ENCODE data around the gene FZD4.
"Not testable (repeated sequence)": the region's sequence is repeated elsewhere in the genome, so short reads cannot be mapped to it uniquely, and the experiment has no call there.

FZD4 gene

DNA sequence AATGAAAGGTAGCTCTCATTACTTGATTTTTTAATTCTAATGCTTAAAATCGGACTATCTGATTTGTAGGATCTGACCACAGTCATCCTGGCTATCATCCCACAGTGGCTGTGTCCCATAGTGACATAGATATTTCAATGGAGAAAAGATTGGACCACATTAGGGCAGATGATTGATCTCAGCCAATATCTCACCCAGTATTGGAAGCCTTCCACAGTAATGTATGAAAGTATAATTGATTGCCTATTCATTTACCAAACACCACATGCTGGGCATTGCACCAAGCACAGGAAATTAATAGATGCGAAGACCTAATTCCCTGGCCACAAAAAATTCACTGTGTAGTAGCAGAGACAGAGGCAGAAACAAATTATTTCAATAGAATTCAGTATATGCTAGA is 37.6 kb downstream of the FZD4 start:
- no peaks in the 10 kb centered on the region for H3K9me3 ChIP-seq
- TF ChIP-seq CTCF (IDR thresholded peaks at IDR 0.05; ENCODE audit: low read depth, low read length), result no peak
- DNase-seq, result no peak
- H3K27me3 ChIP-seq, result no peaks in the 10 kb centered on the region
- H3K4me3 ChIP-seq (ENCODE audit: low read depth, low read length), result no peak overlapping the region
- H3K36me3 ChIP-seq, result no peaks in the 10 kb centered on the region
- no peaks in the 10 kb centered on the region for H3K4me1 ChIP-seq

- H3K9me3 ChIP-seq, result no peaks in the 10 kb centered on the region
- H3K27me3 ChIP-seq, result no peaks in the 10 kb centered on the region
- DNase-seq, result no peak
- H3K4me1 ChIP-seq, result no peaks in the 10 kb centered on the region
- no peaks in the 10 kb centered on the region for H3K36me3 ChIP-seq
- TF ChIP-seq CTCF (IDR thresholded peaks at IDR 0.05; ENCODE audit: low read depth, low read length), result no peak
- no peak overlapping the region for H3K4me3 ChIP-seq (ENCODE audit: low read depth, low read length)
These were observed 38.9 kb downstream of the FZD4 start for GRCh38 chr11:86916330-86916729.

- H3K4me3 ChIP-seq (ENCODE audit: low read depth, low read length); H3K36me3 ChIP-seq: not testable (repeated sequence)
These were observed 39.3 kb downstream of the FZD4 start for GRCh38 chr11:86915850-86916249.

GRCh38 chr11:86914865-86915519 is 40.2 kb downstream of the FZD4 start:
- no peak for DNase-seq
- H3K4me1 ChIP-seq, result no peaks in the 10 kb centered on the region
- no peaks in the 10 kb centered on the region for H3K36me3 ChIP-seq
- no peaks in the 10 kb centered on the region for H3K9me3 ChIP-seq
- no peak for TF ChIP-seq CTCF (IDR thresholded peaks at IDR 0.05; ENCODE audit: low read depth, low read length)
- H3K27me3 ChIP-seq, result 0 out of 2 replicates have a peak, but pooled peaks cover 2% of the 10 kb centered on the region
- no peak overlapping the region for H3K4me3 ChIP-seq (ENCODE audit: low read depth, low read length)

More at GRCh38 chr11:86915850-86916249, 39.3 kb downstream of the FZD4 start:
- DNase-seq, H3K9me3 ChIP-seq, H3K27me3 ChIP-seq, H3K4me1 ChIP-seq: not testable (repeated sequence)

DNA sequence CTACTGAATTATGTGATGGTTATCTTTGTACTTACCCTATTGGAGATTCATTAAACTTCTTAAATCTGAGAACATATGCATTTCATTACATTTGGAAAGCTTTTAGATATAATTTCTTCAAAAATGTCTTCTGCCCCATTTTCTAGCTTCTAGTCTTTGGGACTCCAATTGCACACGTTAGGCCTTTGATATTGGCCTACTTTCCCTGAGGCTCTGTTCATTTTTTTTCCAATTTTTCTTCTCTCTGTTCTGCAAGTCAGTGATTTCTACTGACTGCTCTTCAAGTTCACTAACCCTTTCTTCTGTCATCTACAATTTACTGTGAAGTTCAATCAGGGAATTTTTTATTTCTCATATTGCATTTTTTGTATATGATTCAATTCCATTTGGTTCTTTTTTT is 43.0 kb downstream of the FZD4 start:
- Histone ChIP-seq H3K36me3 (no peaks in the 10 kb centered on the region), H3K27me3 (0 out of 2 replicates have a peak, but pooled peaks cover 3% of the 10 kb centered on the region), H3K4me3 (ENCODE audit: low read depth, low read length) (no peak overlapping the region), H3K4me1 (no peaks in the 10 kb centered on the region), H3K9me3 (no peaks in the 10 kb centered on the region)
- TF ChIP-seq CTCF (IDR thresholded peaks at IDR 0.05; ENCODE audit: low read depth, low read length), result no peak
- DNase-seq, result no peak

DNA sequence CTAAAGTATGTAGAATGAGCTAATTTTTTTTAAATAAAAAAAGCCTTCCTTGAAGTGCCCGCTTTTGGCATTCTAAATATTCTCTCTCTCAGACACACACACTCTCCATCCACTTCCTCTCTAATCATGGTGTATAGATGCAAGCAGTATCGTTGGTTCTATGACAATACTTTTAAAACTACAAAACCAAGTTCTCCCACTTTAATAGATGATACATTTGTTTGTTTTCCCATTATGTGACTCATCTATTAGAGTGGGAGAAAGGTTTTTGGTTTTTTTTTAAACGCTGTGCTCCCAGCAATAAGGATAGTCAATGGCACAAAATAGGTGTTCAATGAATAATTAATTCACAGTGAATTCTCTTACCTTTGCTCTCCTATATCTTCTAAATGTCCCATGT is 44.6 kb downstream of the FZD4 start:
- no peak for TF ChIP-seq CTCF (IDR thresholded peaks at IDR 0.05; ENCODE audit: low read depth, low read length)
- DNase-seq, result no peak
- Histone ChIP-seq H3K36me3 (no peaks in the 10 kb centered on the region), H3K4me3 (ENCODE audit: low read depth, low read length) (no peak overlapping the region), H3K27me3 (0 out of 2 replicates have a peak, but pooled peaks cover 3% of the 10 kb centered on the region), H3K9me3 (no peaks in the 10 kb centered on the region), H3K4me1 (no peaks in the 10 kb centered on the region)

Measured in BE2C (cell line).